ENCODE data around the gene SLC6A1.

DNA sequence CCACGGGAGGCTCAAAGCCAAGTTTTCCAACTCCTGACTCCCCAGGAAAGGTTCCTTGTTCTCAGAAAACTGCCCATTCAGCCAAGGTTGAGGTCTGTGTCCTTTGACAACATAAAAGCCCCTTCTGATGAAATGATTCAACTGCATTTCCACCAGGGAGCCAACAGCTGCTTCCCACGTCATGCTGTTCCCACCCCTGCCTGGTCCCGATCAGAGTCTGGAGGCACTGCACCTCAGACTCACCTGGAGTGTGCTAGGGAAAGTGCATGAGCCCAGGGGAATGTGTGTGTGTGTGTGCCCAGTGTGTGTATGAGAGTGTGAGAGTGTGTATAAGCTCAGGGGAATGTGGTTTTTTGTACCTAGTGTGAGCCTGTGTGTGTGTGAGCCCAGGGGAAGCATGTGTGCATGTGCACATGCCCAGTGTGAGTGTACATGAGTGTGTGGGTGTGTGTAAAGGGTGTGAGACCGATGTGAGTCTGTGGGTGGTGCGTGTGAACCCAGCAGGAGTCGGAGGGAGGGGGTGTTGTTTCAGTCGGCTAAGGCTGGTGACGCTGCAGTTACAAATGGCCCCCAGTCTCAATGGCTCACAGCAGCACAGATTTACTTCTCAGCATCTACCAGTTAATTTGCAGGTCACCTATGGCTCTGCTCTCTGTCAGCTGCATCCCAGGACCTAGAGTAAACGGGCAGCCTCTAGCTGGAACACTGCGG lies 20.3 kb upstream of the SLC6A1 start:
- TF ChIP-seq, protein P1, sequence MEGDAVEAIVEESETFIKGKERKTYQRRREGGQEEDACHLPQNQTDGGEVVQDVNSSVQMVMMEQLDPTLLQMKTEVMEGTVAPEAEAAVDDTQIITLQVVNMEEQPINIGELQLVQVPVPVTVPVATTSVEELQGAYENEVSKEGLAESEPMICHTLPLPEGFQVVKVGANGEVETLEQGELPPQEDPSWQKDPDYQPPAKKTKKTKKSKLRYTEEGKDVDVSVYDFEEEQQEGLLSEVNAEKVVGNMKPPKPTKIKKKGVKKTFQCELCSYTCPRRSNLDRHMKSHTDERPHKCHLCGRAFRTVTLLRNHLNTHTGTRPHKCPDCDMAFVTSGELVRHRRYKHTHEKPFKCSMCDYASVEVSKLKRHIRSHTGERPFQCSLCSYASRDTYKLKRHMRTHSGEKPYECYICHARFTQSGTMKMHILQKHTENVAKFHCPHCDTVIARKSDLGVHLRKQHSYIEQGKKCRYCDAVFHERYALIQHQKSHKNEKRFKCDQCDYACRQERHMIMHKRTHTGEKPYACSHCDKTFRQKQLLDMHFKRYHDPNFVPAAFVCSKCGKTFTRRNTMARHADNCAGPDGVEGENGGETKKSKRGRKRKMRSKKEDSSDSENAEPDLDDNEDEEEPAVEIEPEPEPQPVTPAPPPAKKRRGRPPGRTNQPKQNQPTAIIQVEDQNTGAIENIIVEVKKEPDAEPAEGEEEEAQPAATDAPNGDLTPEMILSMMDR (IDR thresholded peaks at IDR 0.05), result no peak
- no peak for TF ChIP-seq EP300 (IDR thresholded peaks at IDR 0.05)
- TF ChIP-seq POLR2AphosphoS5 (IDR thresholded peaks at IDR 0.05), result no peak
- no peak for TF ChIP-seq POLR2A (IDR thresholded peaks at IDR 0.05; ENCODE audit: low read depth)
